HG02678 (cell line): ENCODE data around the gene ITPRIPL2.

Experiments
- ATAC-seq: cut with Tn5 transposase; IDR thresholded peaks from one replicate; pipeline ENCODE4 v1.9.1; 2021; ENCODE audit warnings: mild to moderate bottlenecking, moderate library complexity; ENCODE audit not compliant: unreplicated experiment

The ITPRIPL2 gene

GRCh38 chr16:19139436-19140091 is 25.8 kb downstream of the ITPRIPL2 start:
- no peak for ATAC-seq

GRCh38 chr16:19140396-19140795 is 26.6 kb downstream of the ITPRIPL2 start:
- no peak for ATAC-seq

- ATAC-seq = no peak
These were observed 29.3 kb downstream of the ITPRIPL2 start for GRCh38 chr16:19142939-19143598.

GRCh38 chr16:19143599-19143956 is 29.8 kb downstream of the ITPRIPL2 start:
- ATAC-seq = no peak

GRCh38 chr16:19145010-19145409 is 31.2 kb downstream of the ITPRIPL2 start:
- no peak for ATAC-seq

- no peak for ATAC-seq
These were observed 33.4 kb downstream of the ITPRIPL2 start for GRCh38 chr16:19147126-19147525.

GRCh38 chr16:19147627-19148026 is 33.9 kb downstream of the ITPRIPL2 start:
- ATAC-seq = no peak

GRCh38 chr16:19148189-19148588 is 34.4 kb downstream of the ITPRIPL2 start:
- no peak for ATAC-seq

- ATAC-seq = no peak
These were observed 37.5 kb downstream of the ITPRIPL2 start for GRCh38 chr16:19151310-19151709.

GRCh38 chr16:19152042-19152441 is 38.3 kb downstream of the ITPRIPL2 start:
- ATAC-seq = no peak

- ATAC-seq = no peak
These were observed 40.1 kb downstream of the ITPRIPL2 start for GRCh38 chr16:19153876-19154275.

- no peak for ATAC-seq
These were observed 48.3 kb downstream of the ITPRIPL2 start for GRCh38 chr16:19162085-19162484.

GRCh38 chr16:19163215-19163614 is 49.5 kb downstream of the ITPRIPL2 start:
- ATAC-seq = no peak

GRCh38 chr16:19164285-19164684 is 50.5 kb downstream of the ITPRIPL2 start:
- ATAC-seq = no peak

GRCh38 chr16:19165101-19165500 is 51.3 kb downstream of the ITPRIPL2 start:
- ATAC-seq = no peak

- no peak for ATAC-seq
These were observed 52.7 kb downstream of the ITPRIPL2 start for GRCh38 chr16:19166500-19166899.

GRCh38 chr16:19167710-19168370 is 54.1 kb downstream of the ITPRIPL2 start, which contains the start of gene SYT17:
SYT17 (plus strand) TSS chr16:19168240; CDS start chr16:19168647, 407 bp downstream.
- no peak for ATAC-seq

- no peak for ATAC-seq
These were observed 54.8 kb downstream of the ITPRIPL2 start for GRCh38 chr16:19168371-19169081.

GRCh38 chr16:19169082-19169639 is 55.4 kb downstream of the ITPRIPL2 start:
- no peak for ATAC-seq

- no peak for ATAC-seq
These were observed 56.4 kb downstream of the ITPRIPL2 start for GRCh38 chr16:19170043-19170655.
